HG03354 (cell line): Measurements from ENCODE around the gene LIN52.

ENCODE experiments used
- ATAC-seq: cut with Tn5 transposase; IDR thresholded peaks from one replicate; pipeline ENCODE4 v1.9.1; 2021; ENCODE audit warnings: mild to moderate bottlenecking; ENCODE audit not compliant: unreplicated experiment, poor library complexity, severe bottlenecking

LIN52 gene

DNA sequence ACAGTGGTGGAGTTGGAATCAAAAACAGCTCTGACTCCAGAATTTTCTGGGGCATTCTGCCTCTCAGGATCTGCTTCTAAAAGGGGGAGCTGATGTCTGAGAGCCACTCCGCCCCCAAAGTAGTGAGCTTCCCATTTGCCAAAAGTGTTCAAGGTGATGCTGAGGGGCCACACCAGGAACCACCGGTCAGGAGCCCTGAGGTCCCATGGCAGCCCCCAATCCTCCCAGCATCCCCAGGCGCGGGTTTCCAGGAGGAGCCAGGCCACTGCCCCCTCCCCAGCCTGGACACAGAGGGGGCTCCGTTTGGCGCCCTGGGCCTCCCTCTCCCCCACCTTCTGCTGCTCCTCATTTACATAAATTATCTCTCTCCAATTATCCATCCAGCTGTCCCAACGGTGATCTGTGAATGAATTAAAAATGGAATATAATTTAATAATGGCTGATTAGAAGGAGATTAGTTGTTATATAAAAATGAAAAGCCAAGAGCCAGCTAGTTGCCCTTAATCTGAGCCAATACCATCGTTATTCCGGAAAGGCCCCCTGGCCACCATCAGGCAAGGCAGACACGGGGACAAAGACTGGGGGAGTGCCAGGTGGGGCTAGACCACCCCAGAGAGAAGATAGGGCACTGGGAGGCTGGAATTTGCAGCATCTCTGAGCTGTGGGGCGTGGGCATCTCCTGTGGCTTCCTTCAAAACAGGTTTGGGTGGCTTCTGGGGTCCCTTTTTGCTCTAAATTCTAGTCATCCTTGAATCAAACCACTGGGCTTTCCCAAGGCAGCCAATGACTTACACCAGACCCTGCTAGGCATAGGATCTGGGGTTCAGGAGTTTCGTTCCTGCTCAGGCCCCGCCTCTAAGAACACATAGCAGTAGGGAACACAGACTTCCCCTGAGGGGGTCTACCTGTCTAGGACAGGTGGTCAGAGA is 134.8 kb downstream of the LIN52 start:
- no peak for ATAC-seq

- no peak for ATAC-seq
Observed at GRCh38 chr14:74220991-74221390, 136.2 kb downstream of the LIN52 start.

GRCh38 chr14:74221741-74222140 is 137.0 kb downstream of the LIN52 start:
- no peak for ATAC-seq

DNA sequence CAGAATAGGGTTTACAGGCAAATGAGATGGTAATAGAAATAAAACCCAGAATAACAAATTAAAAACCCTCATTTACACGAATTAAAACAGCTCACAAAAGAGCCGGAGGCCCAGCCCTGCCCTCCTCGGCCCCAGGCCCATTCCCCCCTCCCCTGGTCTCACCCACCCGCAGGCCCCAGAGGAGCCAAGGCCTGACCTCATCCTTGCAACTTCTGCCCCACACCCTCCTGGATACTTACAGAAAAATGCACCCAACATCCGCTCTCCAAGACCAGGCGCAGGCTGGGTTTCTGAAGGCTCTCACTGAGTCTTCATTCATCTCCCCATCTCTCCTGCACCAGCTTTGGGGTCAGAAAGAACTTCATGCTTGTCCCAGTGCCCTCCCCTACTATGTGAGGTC is 138.3 kb downstream of the LIN52 start:
- ATAC-seq, result no peak

- ATAC-seq, result no peak
Observed at GRCh38 chr14:74231784-74232183, 147.0 kb downstream of the LIN52 start.

DNA sequence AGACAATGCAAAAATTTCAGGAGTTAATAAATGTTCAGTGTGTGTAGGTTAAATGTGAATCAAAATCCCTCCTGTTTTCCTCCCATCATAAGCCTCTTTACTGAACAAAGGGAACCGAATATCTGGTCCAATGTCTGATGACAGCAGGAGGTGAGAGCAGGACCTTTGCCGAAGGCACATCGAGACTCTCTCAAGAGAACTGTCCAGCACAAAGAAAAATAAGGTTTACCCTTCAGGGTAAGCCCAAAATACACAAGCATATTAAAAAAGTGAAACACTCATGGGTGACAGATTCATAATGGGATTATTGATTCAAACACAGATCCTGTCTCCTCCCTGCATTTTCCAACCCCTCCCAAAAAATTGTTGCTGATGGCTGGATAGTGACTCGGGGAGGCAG is 150.3 kb downstream of the LIN52 start:
- no peak for ATAC-seq

DNA sequence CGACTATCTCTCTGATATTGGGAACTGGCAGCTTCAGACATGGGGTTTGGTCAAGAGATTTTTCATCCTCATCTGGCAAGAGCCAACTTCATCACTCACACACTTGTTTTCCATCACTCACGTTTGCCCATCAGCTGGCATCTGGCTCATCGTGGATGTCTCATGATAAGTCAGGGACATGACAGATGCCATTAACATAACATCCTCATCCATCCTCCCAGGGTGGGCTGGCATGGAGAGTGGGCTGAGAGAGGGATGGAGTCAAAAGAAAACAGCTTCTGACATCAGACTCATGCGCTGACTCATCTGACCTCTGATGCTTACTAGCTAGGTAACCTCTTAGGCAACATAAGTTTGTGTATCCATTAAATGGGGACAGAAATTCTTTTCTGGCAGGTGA is 152.7 kb downstream of the LIN52 start:
- ATAC-seq, result no peak

DNA sequence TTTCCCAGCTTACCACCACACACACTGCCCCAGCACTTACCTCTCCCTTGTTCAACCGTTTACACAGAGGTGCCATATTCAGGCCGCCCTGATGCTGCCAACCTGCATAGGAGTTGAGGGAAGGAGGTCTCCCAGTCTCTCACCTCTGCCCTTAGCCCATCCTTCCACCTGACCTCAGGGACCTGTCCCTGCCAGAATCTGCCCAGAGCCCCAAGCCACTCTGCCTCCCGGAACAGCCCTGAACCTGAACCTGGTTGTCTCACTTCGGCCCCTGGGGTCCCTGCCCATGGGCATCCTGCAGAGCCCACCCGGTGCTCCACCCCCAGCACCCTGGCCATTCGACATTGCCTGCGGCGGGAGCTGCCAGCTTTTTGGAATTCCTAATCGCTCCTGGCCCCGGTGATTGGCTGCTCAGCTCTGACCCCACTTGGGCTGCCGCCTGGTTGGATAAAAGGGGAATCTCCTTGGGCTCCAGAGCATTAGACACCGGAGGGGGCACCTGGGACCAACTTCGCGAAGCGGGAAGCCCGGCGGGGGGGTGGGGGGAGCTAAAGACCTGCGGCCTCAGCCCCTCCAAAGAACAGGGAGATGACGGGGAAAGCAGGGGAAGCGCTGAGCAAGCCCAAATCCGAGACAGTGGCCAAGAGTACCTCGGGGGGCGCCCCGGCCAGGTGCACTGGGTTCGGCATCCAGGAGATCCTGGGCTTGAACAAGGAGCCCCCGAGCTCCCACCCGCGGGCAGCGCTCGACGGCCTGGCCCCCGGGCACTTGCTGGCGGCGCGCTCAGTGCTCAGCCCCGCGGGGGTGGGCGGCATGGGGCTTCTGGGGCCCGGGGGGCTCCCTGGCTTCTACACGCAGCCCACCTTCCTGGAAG is 154.5 kb downstream of the LIN52 start, which contains the start of gene VSX2:
TSS of gene VSX2 (plus strand) at position 476 of the 874 bp plus-strand sequence. CDS start at position 589, 113 bp downstream.
- ATAC-seq, result no peak

GRCh38 chr14:74239848-74240793 is 155.4 kb downstream of the LIN52 start:
- no peak for ATAC-seq

- no peak for ATAC-seq
Observed at GRCh38 chr14:74240794-74241651, 156.3 kb downstream of the LIN52 start.

GRCh38 chr14:74241652-74242017 is 156.9 kb downstream of the LIN52 start:
- no peak for ATAC-seq

- ATAC-seq, result no peak
Observed at GRCh38 chr14:74242021-74242779, 157.4 kb downstream of the LIN52 start.

GRCh38 chr14:74242780-74243042 is 158.0 kb downstream of the LIN52 start:
- ATAC-seq, result no peak

DNA sequence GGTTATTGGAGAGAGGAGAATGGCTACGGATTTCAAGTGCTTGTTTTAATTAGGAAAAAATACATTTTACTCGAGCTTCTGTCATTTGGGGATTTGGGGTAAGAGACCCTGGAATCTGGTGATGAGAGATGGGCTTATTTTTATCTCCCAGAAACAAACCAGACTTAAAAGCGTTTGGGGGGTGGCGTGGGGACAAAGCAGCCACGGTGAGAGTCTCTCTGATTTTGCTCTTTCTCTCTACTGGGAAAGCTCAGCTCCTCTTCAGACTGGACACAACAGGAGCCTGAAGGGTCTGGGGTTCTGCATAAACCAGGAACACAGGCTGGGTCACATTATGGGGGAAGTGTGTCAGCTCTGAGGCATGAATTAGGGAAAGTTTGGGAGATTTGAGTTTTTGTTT is 158.3 kb downstream of the LIN52 start:
- no peak for ATAC-seq

DNA sequence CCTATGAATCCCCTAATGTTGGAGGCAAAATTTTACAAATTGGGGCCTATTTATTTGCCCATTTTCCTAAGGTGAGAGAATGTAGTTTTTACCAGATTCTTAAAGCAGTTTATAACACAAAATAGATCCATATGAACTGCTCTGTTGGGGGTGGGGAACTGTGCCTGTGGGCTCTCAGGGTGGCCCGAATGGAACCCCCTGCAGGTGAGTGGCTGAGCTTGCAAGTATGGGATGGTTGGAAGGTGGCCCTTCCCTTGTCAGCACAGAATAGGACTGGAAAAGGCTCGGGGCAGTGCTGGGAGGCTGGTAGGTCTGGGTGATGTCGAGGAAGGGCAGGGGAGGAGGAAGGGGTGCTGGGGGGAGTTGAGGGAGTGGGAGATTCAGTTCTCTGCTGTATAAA is 159.4 kb downstream of the LIN52 start:
- ATAC-seq, result no peak

GRCh38 chr14:74245292-74245691 is 160.5 kb downstream of the LIN52 start:
- ATAC-seq, result no peak

- no peak for ATAC-seq
Observed at GRCh38 chr14:74246542-74246941, 161.8 kb downstream of the LIN52 start.

DNA sequence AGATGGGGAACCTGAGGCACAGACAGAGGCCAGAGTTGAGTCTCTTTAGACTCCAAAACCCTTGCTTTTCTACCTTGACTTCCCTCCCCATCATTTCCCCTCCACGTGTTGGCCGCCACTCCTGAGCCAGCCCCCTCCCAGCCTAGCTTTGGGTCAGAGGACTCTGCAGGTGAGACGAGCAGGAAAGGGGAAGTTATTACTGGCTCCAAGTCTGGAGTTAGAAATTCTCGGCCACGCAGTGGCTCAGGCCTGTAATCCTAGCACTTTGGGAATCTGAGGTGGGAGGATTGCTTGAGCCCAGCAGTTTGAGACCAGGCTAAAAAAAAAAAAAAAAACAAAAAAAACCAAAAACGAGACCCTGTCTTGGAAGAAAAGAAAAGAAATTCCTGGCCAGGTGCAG is 163.3 kb downstream of the LIN52 start:
- no peak for ATAC-seq
